Mesenchymal stem cell (in vitro differentiated cells and primary cell): Measurements from ENCODE around the gene ASPHD2.

Source experiments
- DNase-seq: peaks from one replicate; pipeline ENCODE4 v3.0.0-alpha.2; 2013
- H2AFZ ChIP-seq: one replicate; pipeline ENCODE4 v1.6.1; 2013; ENCODE audit warnings: low read depth, mild to moderate bottlenecking, control low read depth, inconsistent platforms, low read length, moderate library complexity
- H2AK5ac ChIP-seq: 2 replicates; pipeline ENCODE4 v1.6.1; 2013; ENCODE audit warnings: low read length, moderate library complexity, mild to moderate bottlenecking, inconsistent platforms; ENCODE audit not compliant: severe bottlenecking
- H2BK120ac ChIP-seq: one replicate; pipeline ENCODE4 v1.6.1; 2013; ENCODE audit warnings: low read depth, mild to moderate bottlenecking, inconsistent platforms, low read length, moderate library complexity
- H2BK12ac ChIP-seq, 2 experiments: one replicate each; pipeline ENCODE4 v1.6.1; 2013; ENCODE audit warnings: inconsistent platforms in 2 of 2, low read length in 2 of 2, mild to moderate bottlenecking in 2 of 2, moderate library complexity in 2 of 2, control low read depth in 1 of 2
- H2BK15ac ChIP-seq: one replicate; pipeline ENCODE4 v1.6.1; 2013; ENCODE audit warnings: mild to moderate bottlenecking, low read depth, inconsistent platforms; ENCODE audit not compliant: poor library complexity, severe bottlenecking
- H2BK5ac ChIP-seq: 2 replicates; pipeline ENCODE4 v1.6.1; 2013; ENCODE audit warnings: low read depth, mild to moderate bottlenecking, low read length, control low read depth, inconsistent platforms; ENCODE audit not compliant: poor library complexity, severe bottlenecking
- H3K14ac ChIP-seq, 2 experiments: one replicate each; pipeline ENCODE4 v1.6.1; 2013; ENCODE audit warnings: inconsistent platforms in 2 of 2, low read length in 2 of 2, control low read depth in 1 of 2, mild to moderate bottlenecking in 1 of 2, moderate library complexity in 1 of 2
- H3K18ac ChIP-seq, 2 experiments: one replicate each; pipeline ENCODE4 v1.6.1; 2013; ENCODE audit warnings: inconsistent platforms in 2 of 2, low read length in 2 of 2, control low read depth in 1 of 2, low read depth in 1 of 2, mild to moderate bottlenecking in 1 of 2
- H3K23ac ChIP-seq, 2 experiments: one replicate each; pipeline ENCODE4 v1.6.1; 2013; ENCODE audit warnings: inconsistent platforms in 2 of 2, low read length in 2 of 2, mild to moderate bottlenecking in 2 of 2, moderate library complexity in 2 of 2, control low read depth in 1 of 2
- H3K27ac ChIP-seq: 2 replicates; pipeline ENCODE4 v1.5.1; 2013; ENCODE audit warnings: mild to moderate bottlenecking, moderate library complexity, low read length, control low read depth, inconsistent platforms; ENCODE audit not compliant: poor library complexity, severe bottlenecking
- H3K27me3 ChIP-seq, 2 experiments: 2 replicates each; pipeline versions ENCODE4 v1.6.1 to v1.7.0; 2013; ENCODE audit warnings: low read length in 2 of 2, mild to moderate bottlenecking in 2 of 2, moderate library complexity in 2 of 2, control low read depth in 1 of 2, inconsistent platforms in 1 of 2; ENCODE audit not compliant: control insufficient read depth in 1 of 2, insufficient read depth in 1 of 2
- H3K36me3 ChIP-seq, 2 experiments: 2 replicates each; pipeline versions ENCODE4 v1.6.1 to v1.7.0; 2013; ENCODE audit warnings: low read length in 2 of 2, control low read depth in 1 of 2, inconsistent platforms in 1 of 2, low read depth in 1 of 2, mild to moderate bottlenecking in 1 of 2; ENCODE audit not compliant: insufficient read depth in 2 of 2, control insufficient read depth in 1 of 2
- H3K4ac ChIP-seq, 2 experiments: one replicate each; pipeline ENCODE4 v1.6.1; 2013; ENCODE audit warnings: inconsistent platforms in 2 of 2, low read length in 2 of 2, mild to moderate bottlenecking in 2 of 2, moderate library complexity in 2 of 2, control low read depth in 1 of 2, low read depth in 1 of 2
- H3K4me1 ChIP-seq: 2 replicates; pipeline ENCODE4 v1.6.1; 2013; ENCODE audit warnings: low read depth, low read length, control low read depth; ENCODE audit not compliant: control insufficient read depth, insufficient read depth
- H3K4me2 ChIP-seq: 2 replicates; pipeline ENCODE4 v1.6.1; 2013; ENCODE audit warnings: low read length, mild to moderate bottlenecking, inconsistent platforms; ENCODE audit not compliant: poor library complexity, severe bottlenecking
- H3K4me3 ChIP-seq, 2 experiments: 2 replicates each; pipeline versions ENCODE4 v1.5.1 to v1.7.0; 2013; ENCODE audit warnings: low read length in 2 of 2, mild to moderate bottlenecking in 2 of 2, control low read depth in 1 of 2, low read depth in 1 of 2; ENCODE audit not compliant: insufficient read depth in 1 of 2
- H3K79me1 ChIP-seq: replicated peaks from 2 replicates; pipeline ENCODE4 v1.6.1; 2013; ENCODE audit warnings: mild to moderate bottlenecking, control low read depth, low read length, inconsistent platforms; ENCODE audit not compliant: poor library complexity, severe bottlenecking
- H3K9ac ChIP-seq: 2 replicates; pipeline ENCODE4 v1.7.0; 2013; ENCODE audit warnings: mild to moderate bottlenecking, low read length, moderate library complexity
- H3K9me3 ChIP-seq: 2 replicates; pipeline ENCODE4 v1.7.0; 2013; ENCODE audit warnings: mild to moderate bottlenecking, low read length; ENCODE audit not compliant: control insufficient read depth
- H4K8ac ChIP-seq: one replicate; pipeline ENCODE4 v1.6.1; 2013; ENCODE audit warnings: inconsistent platforms, mild to moderate bottlenecking, low read length, moderate library complexity
- H4K91ac ChIP-seq: one replicate; pipeline ENCODE4 v1.6.1; 2013; ENCODE audit warnings: mild to moderate bottlenecking, low read length, inconsistent platforms
- WGBS: methylation state at CpG from one replicate; pipeline ENCODE4 v1.1.7; 2013; ENCODE audit warnings: mixed read lengths; 5-methylcytosine and 5-hydroxymethylcytosine counted together

ASPHD2 gene

DNA sequence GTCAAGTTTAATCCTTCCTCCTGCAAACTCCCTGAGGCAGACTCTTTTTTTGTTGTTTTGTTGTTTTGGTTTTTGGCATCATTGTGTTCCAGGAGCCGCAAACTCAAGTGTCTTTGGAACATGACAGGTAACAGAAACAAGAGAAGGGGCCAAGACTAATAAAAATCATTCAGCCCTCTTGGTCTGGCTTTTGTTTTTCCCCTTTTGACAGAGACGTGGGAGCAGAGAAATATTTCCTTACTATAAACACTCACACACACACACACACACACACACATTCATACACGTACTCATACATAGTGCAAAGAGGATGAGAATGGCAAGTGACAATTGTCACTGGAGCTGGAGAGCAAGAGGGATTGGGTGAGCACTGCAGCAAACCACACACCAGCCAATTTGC is 10.4 kb upstream of the ASPHD2 start:
- H3K9ac ChIP-seq = no peak overlapping the region
- peaks cover 12% of the 10 kb centered on the region for H3K9me3 ChIP-seq

DNA sequence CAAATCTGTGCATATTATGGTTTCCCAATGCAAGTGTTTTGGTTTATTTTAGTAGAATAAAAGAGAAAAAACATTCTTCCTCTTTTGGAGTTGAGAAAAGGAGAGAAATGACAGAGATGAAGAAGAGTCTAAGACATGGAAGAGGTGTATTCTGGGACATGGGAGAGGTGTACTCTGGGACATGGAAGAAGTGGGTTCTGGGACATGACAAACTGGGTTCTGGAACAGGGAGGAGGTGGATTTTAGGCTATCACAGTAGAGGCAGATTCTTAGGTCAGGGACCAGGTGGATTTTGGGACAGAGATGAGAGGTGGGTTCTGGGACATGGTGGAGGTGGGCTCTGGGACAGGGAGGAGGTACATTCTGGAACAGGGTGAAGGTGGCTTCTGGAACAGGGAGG is 2.1 kb upstream of the ASPHD2 start:
- H3K23ac ChIP-seq = no peak overlapping the region
- H3K4me2 ChIP-seq = no peak overlapping the region
- peaks cover 9 to 33% of the 10 kb centered on the region in 2 experiments for H3K27me3 ChIP-seq
- H2BK12ac ChIP-seq = no peak overlapping the region
- no peak overlapping the region for H3K4me3 ChIP-seq
- no peak overlapping the region for H2BK5ac ChIP-seq
- no peak overlapping the region for H4K8ac ChIP-seq
- H3K4ac ChIP-seq = no peak overlapping the region
- H2BK120ac ChIP-seq = no peak overlapping the region
- no peak overlapping the region for H3K14ac ChIP-seq
- peaks cover 14% of the 10 kb centered on the region for H3K4me1 ChIP-seq
- H3K9me3 ChIP-seq = peaks cover 16% of the 10 kb centered on the region
- H3K27ac ChIP-seq = no peak overlapping the region
- no peak overlapping the region for H3K18ac ChIP-seq
- no peak overlapping the region for H2AFZ ChIP-seq
- H3K36me3 ChIP-seq = no peaks in the 10 kb centered on the region
- peaks cover 2% of the 10 kb centered on the region for H3K79me1 ChIP-seq
- no peak overlapping the region for H2BK15ac ChIP-seq
- no peak overlapping the region for H3K9ac ChIP-seq
- no peak for DNase-seq
- no peak overlapping the region for H4K91ac ChIP-seq
- H2AK5ac ChIP-seq = no peak overlapping the region

More for the DNA sequence above, 10.4 kb upstream of the ASPHD2 start:
- Histone ChIP-seq H3K23ac (no peak overlapping the region), H3K27ac (no peak overlapping the region), H3K36me3 (no peaks in the 10 kb centered on the region), H3K4me3 (no peak overlapping the region), H4K8ac (no peak overlapping the region), H2AK5ac (no peak overlapping the region), H3K4me1 (peaks cover 5% of the 10 kb centered on the region), H3K18ac (no peak overlapping the region), H2AFZ (no peak overlapping the region), H3K4ac (no peak overlapping the region), H3K27me3 (peaks cover 16 to 63% of the 10 kb centered on the region in 2 experiments), H2BK120ac (no peak overlapping the region), H3K4me2 (no peak overlapping the region), H3K79me1 (no peaks in the 10 kb centered on the region), H2BK12ac (no peak overlapping the region), H3K14ac (no peak overlapping the region), H4K91ac (no peak overlapping the region), H2BK5ac (no peak overlapping the region), H2BK15ac (no peak overlapping the region)
- no peak for DNase-seq
- 39% methylated on average over 3 of the region's 3 CpGs for WGBS

GRCh38 chr22:26429458-26430286 is 612 bp downstream of the ASPHD2 start:
- WGBS = 7% methylated on average over 46 of the region's 50 CpGs
- Histone ChIP-seq H3K79me1 (peaks cover 17% of the 10 kb centered on the region), H3K27ac (no peak overlapping the region)

DNA sequence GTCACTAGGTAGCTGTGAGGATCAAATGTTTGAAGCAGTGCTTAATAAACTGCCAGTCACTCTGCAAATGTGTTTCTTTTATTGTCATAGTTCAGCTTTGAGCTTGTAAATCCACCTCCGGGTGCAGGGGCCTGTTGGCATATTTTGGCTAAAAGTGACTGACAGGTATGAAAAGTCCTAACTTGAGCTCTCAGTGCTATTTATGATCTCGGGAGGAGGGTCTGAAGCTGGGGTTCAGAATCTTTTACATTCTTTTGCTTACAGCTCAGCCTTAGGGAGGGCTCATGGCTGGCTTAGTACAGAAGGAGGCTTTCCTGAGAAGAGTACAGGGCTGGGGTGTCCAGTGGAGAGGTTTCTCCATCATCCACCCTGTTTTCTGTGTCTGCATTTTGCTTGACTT is 1.5 kb downstream of the ASPHD2 start:
- Histone ChIP-seq H3K4me2 (no peak overlapping the region), H3K9me3 (no peaks in the 10 kb centered on the region), H3K79me1 (peaks cover 17% of the 10 kb centered on the region), H3K4ac (no peak overlapping the region), H3K18ac (no peak overlapping the region), H3K36me3 (peaks cover 0 to 12% of the 10 kb centered on the region in 2 experiments), H4K91ac (no peak overlapping the region), H2BK12ac (no peak overlapping the region), H4K8ac (no peak overlapping the region), H2BK5ac (no peak overlapping the region), H2BK15ac (no peak overlapping the region), H3K27ac (peak overlapping the region; percentile 13), H2AFZ (no peak overlapping the region), H3K23ac (no peak overlapping the region), H2BK120ac (no peak overlapping the region), H3K14ac (no peak overlapping the region), H3K4me3 (no peak overlapping the region), H3K4me1 (peaks cover 16% of the 10 kb centered on the region), H3K27me3 (peaks cover 8 to 21% of the 10 kb centered on the region in 2 experiments), H3K9ac (no peak overlapping the region), H2AK5ac (no peak overlapping the region)
- no peak for DNase-seq
- WGBS = 80% methylated on average over 2 of the region's 2 CpGs

More at GRCh38 chr22:26429458-26430286, 612 bp downstream of the ASPHD2 start:
- Histone ChIP-seq H3K4me2 (peak overlapping the region; percentile 73), H3K27me3 (peaks cover 9 to 28% of the 10 kb centered on the region in 2 experiments), H3K9ac (peak overlapping the region; percentile 49), H3K36me3 (peaks cover 0 to 12% of the 10 kb centered on the region in 2 experiments), H2BK12ac (peak overlapping the region in 1 of 2 experiments; percentile 6), H4K91ac (no peak overlapping the region), H3K18ac (no peak overlapping the region), H3K4me1 (peaks cover 14% of the 10 kb centered on the region), H2BK15ac (no peak overlapping the region), H2AFZ (peak overlapping the region; percentile 44), H2BK5ac (no peak overlapping the region), H4K8ac (peak overlapping the region; percentile 19), H3K9me3 (no peaks in the 10 kb centered on the region), H3K4me3 (peak overlapping the region; percentile 69 to 75), H3K23ac (no peak overlapping the region), H2BK120ac (no peak overlapping the region), H2AK5ac (no peak overlapping the region), H3K14ac (no peak overlapping the region), H3K4ac (no peak overlapping the region)
- DNase-seq = no peak
